ENCODE data around the gene MXRA8.

MXRA8 gene

DNA sequence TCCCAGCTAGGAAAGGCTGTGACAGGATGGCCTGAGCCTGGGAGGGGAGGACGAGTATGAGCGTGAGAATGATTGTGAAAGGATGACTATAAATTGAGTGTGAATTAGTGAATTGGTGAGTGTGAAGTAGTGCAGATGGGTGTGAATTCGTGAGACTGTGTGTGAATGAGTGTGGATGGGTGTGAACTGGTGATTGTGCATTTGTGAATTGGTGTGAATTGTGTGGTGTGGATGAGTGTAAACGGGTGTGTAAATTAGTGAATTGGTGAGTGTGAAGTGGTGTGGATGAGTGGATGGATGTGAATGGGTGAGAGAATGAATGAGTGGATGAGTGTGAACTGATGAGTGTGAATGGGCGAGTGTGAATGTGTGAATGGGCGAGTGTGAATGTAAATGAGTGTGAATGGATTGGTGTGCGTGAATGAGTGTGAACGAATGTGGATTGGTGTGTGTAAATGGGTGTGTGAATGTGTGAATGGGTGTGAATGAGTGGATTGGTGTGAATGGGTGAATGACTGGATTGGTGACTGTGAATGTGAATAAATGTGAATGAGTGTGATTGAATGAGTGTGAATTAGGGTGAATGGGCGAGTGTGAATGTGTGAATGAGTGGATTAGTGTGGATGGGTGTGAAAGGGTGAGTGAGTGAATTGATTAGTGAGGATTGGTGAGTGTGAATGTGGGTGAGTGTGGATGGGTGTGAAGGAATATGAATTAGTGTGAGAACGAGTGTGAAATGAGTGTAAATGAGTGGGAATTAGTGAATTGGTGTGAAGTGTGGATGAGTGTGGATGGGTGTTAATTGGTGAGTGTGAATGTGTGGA is 7.7 kb upstream of the MXRA8 start:
- no peak for DNase-seq

DNA sequence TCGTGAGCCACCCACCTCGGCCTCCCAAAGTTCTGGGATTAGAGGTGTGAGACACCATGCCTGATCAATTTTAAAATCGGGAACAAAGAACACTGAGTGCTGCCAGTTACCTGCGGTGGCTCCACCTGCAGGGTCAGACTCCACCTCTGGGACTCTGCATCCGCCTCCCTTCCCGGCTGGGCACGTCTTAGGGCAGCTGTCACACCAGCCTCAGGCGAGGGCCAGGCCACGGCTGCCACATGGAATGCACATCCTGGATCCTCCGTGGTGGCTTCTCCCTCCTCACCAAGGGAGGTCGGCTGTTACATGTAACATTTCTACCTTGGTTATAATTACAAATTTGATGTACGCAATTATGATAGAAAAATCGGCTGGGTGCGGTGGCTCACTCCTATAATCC is 5.9 kb upstream of the MXRA8 start:
- DNase-seq = no peak

DNA sequence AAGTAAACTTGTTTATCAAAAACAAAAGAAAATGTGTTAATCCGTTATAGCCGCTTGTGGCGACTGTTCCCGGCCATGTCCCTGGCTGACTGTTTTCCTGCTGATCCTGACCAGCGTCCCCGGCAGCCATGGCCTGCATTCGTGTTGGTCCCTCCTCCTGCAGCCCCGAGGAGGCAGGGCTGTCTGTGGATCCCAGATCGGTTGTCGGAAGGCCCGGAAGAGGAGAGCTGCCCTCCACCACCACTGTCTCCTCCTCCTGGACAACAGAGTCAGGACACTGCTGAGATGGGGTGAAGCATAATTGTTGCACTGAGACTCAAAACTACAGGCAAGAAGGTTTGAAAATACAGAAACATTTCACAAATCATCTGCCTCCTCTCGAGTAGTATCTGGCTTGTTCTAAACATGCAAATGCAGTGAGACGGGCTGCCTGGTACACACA is 3.6 kb upstream of the MXRA8 start:
- DNase-seq = no peak

DNA sequence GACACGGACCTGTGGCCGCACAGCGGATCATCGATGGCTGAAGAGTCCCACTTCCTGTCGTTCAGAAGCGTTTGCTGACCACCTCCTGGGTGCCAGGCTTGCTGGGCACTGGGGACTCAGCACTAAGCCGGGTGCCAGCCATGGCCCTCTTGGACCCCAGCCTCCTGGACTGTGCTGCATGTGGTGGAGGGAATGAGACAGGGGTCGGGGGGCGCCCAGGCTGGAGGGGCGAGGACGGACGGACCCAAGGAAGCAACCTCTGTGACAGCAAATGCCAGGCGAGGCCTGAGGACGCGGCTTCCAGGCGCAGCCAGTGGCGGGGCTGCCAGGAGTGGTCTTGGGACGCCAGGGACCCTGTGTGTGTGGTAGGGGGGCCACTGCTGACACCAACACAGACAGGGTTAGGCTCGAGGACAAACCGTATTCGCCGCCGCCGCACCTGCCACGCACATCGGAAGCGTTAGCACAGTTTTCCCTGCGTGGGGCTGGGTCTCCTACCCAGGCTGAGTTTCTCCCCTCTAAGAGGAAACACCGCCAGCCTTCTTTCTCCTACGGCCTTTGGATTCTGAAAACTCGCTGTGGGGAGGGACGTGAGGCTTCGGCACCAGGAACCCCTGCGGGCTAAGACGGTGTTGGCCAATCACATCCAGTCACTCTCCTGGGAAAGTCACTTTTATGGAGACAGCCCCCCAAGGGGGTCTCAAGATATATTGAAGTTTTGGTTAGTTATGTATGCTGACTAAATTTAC is 3.1 kb upstream of the MXRA8 start:
- no peak for DNase-seq

DNA sequence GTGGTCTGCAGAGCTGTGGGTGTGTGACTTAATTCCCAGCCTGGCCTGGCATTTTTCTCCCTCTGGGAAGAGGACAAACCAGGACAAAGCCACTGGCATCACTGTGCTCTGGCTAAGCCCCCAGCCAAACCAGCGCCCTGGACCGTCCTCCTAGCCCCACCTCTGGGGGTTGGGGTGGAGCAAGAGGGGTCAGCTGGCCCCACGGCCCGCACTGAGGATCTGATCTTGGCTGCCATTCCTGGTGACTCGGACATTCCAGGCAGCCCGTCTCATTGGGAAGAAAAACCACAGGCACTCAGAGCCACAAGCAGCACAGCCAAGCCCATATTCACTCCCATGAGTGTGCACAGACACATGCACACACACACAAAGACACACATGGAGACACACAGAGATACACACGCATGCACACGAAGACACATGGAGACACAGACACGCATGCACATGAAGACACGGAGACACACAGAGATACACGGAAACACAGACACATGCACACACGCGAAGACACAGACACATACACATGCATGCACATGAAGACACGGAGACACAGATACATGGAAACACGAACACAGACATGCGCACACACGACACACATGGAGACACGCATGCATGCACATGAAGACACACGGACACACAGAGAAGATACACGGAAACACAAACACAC is 2.3 kb upstream of the MXRA8 start:
- DNase-seq = no peak

DNA sequence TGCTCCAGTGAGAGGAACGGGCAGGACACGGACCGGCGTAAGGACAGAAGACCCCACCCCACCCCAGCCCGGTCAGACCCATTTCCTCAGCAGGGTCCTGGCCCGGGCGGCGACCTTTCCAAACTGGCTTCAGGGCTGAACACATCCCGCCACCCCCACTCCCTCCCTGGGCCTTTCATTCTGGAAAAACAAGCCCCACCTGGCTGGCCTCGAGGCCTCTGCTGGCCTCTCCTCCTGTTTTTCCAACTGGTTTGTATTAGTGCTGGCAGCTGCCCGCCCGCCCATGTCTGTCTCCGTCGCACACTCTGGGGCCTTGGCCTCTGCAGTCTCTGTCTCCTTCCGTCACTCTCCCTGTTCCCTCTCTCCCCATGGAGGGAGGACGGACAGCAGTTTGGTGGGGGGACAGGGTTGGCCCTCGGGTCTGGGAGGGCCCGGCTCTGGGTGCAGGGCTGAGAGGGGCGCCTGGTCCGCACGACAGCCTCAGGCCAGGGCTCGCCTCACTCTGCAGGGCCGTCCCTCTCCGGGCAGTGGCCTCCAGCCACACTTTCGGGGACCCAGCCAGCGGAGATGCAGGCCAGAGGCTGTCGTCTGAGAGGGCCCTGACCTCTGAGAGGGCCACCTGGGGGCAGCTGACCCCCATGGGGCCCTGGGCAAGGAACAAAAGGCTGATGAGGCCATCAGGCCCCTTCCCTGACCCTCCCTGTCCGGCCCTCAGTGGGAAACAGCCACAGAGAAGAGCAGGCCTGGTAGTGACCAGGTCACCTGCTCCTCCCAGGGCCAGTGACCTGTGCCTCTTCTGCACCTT is 1.5 kb upstream of the MXRA8 start:
- no peak for DNase-seq

DNA sequence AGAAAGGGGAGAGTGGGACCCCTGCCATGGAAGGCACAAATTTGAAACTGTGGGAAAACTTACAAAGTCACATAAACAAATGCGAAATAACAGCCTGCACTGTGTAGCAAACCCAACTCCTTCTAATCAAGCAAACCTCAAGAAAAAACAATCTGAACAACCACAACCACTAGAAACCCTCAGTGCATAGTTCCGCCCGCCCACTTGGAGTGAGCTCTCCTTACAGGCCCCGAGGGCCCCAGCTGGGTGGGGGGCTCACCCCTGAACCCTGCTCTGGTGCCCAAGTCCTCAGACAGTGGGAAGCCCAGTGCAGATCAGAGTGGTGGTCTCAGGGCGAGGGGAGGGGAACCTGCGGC is 931 bp upstream of the MXRA8 start:
- DNase-seq = no peak

DNA sequence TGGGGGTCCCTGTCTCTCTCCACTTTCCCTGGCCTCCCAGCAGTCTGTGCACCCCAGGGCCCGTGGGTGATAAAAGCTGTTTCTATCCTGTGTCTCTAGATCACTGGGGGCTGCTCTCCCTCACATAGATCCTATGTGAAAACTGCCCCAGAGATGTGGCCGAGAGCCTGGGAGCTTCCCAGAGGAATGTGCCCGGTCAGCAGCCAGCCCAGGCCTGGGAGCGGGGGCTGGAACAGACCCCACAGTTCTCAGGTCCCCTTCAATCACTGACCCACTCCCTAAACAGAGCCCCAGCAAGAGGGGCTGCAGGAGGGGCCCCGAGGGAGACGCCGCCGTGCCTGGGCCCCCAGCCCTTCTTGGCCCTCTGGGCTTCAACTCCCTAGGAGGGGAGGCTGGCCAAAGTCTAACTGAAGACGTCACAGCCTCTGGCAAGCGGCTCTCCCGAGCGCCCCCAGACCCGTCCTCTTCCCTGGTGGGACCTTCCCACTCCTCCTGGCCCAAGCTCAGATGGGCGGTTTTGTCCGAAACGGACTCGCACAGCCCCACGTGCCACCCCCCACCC is 403 bp downstream of the MXRA8 start:
- no peak for DNase-seq

DNA sequence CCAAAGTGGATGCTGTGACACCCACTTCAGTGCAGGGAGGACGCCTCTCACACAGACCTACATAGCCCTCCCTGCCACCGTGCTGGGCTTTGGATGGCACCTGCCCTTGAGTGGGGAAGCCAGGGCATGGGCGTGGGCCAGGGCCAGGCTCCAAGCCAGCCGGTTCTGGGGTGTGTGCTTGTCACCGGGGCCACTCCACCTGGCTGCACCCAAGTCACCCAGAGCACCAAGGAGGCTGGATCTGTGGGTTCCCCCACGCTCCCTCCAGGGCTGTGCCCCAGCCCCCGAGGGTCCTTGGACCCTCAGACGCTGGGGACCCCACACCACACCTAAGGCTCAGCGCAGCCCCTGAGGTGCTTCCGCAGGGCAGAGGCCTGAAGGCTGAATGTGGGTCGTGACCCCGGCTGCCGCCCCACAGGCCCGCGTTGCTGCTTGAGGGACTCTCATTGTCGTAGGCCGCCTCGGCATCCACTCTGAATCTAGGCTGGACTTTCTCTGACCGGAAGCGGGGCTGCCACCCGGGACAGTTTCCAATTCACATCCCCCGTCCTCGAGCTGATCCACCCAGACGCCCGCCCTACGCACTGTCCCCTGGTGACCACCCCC is 1.5 kb downstream of the MXRA8 start:
- DNase-seq = no peak

DNA sequence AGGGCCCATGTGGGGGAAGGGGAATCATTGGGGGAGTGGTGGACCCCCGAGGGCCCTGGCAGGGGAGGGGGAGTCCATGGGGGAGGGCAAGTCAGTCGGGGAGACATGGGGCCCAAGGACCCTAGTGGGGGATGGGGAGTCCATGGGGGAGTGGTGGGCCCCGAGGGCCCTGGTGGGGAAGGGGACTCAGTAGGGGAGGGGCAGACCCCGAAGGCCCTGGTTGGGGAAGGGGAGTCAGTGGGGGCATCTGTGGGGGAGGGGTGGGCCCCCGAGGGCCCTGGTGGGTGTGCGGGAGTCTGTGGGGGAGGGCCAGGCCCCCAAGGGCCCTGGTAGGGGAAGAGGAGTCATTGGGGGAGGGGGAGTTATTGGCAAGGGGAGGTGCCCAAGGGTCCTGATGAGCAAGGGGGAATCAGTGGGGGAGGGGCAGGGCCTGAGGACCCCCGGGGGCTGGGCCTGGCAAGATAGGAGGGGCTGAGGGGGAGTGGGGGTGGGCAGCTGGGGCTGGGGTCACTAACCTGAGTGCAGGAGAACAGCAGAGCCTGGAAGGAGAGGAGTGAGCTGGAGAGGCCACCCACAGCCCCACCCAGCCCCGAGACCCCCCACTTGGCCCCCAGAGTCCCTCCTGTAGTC is 2.1 kb downstream of the MXRA8 start:
- no peak for DNase-seq

DNA sequence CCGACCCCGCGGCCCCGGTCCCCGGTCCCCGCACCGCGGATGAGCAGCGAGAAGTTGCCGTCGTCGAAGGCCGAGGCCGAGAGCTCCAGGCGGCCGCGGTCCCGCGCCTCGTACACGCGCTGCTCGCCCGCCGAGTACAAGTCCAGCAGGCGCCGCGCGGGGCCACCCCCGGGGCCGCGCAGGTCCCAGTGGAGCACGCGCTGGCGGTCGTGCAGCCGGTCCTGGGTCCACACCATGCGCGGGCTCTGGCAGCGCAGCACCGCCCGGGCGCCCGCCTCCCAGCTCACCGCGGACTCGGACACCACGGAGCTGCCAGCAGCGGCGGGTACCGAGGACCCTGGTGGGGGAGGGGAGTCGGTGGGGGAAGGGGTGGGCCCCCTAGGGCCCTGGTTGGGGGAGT is 2.9 kb downstream of the MXRA8 start:
- DNase-seq = no peak

DNA sequence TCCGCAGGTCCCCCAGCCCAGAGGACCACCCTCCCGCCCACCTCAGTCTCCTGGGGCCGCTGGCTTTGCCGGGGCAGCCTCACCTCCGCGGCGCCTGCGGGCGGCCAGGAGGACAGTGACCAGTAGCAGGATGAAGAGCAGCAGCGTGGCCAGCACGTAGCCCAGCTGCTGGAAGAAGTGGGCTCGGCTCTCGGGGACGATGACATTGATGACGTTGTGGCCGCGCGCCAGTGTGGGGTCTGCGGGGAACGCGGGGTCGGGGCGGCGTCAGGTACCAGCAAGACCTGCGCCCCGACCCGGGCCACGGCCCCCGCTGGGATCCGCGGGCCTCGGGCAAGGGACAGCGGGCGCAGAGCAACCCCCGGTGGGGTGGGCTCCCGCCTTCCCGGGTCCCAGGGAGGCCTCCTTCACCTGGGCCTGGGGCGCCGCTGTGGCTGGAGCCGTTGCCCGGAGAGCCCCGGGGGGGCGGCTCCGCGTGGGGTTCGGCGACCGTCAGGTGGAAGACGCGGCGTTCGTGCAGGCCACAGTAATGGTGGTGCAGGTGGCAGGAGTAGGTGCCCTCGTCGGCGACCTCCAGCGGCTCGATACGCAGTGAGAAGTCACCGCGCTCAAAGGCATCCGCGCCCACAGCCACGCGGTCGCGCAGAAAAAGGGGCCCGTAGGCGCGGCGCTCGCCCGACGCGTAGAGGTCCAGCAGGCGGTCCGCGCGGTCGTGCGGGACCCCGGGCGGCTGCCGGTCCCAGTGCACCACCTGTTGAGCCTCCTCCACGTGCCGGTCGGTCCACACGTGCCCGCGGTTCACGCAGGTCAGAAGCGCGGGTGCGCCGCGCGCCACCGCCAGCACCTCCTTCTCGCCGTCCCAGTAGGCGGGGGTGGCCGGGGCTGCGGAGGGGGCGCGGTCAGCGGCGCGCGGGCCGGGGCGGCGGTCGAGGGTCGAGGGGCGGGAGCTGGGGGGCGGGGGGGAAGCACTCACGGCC is 3.8 kb downstream of the MXRA8 start:
- DNase-seq = no peak

DNA sequence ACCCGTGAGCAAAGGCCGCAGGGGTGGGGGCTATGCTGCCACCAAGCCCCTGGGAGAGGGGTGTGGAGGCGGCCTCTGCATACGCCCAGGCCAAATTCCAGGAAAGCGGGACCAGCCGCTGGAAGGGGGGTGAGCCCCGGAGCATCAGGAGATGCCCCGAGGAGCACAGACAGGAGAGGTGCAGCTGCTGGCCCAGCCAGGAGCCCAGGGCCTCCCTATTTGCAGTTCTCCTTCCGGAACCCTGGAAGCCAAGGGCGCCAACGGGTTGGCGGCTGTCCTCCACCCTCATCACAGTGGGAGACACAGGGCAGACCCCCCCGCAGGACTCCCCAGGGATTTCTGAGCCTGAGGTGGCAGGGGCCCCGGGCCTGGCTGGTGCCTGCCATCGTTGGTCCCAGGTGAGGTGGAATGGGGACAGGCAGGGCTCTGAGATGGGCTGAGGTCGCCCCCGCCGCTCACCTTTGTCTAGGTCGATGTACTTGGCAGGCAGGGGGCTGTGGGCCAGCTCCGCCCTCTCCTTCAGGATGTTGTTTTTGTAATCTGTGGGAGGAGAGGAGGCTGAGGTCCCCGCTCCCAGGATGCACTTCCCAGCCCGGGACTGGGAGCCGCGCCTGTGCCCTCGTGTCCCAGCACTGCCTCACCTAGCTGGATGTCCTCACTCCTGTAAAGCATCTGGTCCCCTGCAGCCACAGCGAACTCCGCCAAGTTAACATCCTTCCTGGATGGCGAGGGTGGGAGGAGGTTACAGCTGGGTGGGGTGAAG is 4.8 kb downstream of the MXRA8 start:
- no peak for DNase-seq

DNA sequence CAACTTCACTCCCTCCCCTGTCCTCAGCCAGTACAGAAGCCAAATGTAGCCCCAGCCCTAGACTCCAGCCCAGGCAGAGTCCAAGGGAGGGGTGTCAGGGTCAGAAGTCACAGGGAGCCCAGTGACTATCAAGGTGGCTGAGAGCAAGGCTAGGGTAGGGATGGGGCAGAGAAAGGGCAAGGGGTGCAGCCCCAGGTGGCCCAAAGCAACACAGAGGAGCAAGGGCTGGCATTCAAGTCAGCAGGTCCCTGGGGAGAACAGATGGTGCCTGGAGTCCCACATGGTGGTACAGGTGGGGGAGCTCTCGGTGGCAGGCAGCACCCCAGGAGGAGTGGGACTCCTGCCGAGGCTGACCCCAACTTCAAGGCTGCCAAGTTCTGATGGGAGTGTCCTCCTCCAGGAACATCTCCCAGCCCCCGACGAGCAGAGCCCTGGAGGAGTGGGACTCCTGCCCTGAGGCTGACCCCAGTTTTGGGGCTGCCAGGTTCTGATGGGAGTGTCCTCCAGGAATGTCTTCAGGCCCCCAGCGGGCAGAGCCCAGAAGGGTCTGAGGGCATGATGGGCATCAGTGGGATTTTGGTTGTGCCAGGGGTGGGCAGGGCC is 5.5 kb downstream of the MXRA8 start:
- no peak for DNase-seq

DNA sequence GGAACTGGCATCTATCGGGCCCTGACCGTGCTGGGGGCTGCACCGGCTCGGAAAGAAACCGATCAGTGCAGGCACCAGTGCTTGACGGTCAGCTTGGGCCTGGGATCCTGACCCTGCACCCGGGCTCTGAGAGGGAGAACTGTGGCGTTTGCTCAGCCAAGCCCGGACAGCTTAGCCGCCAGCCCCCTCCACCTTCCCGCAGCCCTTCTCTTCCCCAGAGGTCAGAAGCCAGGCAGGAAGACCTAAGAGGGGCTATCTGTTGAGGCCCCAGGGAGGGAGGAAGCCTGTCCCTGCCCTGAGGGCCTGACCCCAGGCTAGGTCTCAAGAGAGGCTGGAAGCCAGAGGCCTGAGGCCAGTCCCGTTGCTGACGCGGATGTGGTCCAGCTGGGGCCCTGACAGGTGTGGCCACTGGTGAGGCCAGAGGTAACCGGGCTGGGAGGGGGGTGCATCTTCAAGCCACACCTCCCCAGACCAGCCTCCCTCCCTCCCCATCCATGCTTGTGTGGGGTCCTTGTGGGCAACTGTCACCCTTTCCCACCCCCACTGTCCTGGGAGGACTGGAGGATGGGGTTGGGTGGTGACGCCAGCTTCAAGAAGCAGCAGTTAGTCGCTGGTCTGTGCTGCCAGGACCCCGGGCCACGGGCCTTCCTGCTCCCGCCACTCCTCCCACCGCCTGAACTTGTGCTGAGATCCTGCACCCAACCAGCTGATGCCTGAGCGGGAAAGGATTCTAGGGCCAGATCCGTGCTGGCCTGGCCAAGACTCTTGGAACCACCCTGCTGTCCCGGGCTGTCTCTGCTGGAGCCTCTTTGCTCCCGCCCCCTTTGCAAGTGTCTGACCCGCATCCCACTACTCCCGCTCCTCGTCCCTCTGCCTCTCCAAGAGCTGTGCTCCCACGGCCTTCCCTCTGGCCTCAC is 6.6 kb downstream of the MXRA8 start:
- DNase-seq = no peak

DNA sequence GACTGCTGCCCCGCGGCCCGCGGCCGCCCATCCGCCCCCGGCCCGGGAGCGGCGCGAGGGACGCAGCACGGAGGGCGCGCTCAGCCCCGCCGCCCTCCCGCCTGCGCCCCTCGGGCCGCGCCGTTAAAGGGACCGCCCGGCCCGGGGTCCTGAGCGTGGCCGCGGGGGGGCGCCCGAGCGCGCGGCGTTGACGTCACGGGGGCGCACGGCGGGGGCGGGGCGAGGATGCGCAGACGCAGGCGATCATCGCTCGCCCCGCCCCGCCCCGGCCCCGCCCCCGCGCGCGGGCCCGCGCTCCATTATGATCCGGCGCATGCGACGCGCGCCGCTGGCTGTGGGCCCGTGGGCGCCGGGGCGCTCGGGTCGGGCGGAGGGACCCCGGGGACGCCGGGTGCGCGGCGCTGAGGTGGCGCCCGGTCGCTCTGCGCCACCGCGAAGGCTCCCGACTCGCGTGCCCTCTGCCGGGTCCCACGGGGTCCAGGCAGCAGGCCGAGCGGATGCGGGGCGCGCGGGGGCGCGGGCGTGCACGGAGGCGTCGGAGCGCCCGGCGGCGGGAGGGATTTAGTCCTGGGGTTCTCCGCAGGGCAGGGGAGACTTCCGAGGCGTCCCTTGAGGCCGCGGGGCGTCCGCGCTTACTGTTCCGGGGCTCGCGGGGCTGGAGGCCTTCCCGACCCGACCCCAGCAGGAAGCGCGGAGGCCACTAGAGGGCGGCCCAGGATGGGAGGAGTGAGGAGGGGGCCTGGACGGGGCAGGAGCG is 8.9 kb downstream of the MXRA8 start, which contains the start of gene DVL1:
TSS of gene DVL1 (minus strand) at position 163 of the 757 bp plus-strand sequence. CDS start 353 bp downstream, outside the sequence.
- peak; percentile 65 for DNase-seq
